Measurements from ENCODE around the gene STH. TPM values are rescaled to one million over a fixed set of nuclear protein-coding genes. Genes with fewer than 3 reads are reported as not detected.

STH gene
- total and polyA plus RNA-seq, 2 of the 4 experiments (the other 2 are of a cell fraction), result not detected

GRCh38 chr17:45973946-45974859 is 24.8 kb upstream of the STH start:
- Histone ChIP-seq H2BK5ac (ENCODE audit: low read depth, low read length, poor library complexity, severe bottlenecking) (no peak overlapping the region), H3K27ac (ENCODE audit: insufficient read depth, low read length) (no peak overlapping the region), H4K20me1 (ENCODE audit: insufficient read depth, low read length) (no peaks in the 10 kb centered on the region), H2BK120ac (ENCODE audit: low read depth, low read length) (no peak overlapping the region), H2BK20ac (ENCODE audit: low read depth, low read length) (no peak overlapping the region), H3K27me3 (ENCODE audit: control insufficient read depth, insufficient read depth, low read length) (peaks cover 34% of the 10 kb centered on the region), H3K23ac (ENCODE audit: low read depth, low read length) (no peak overlapping the region), H3K9me3 (ENCODE audit: control insufficient read depth, insufficient read depth, low read length) (0 out of 2 replicates have a peak, but pooled peaks cover 2% of the 10 kb centered on the region), H3K4me2 (ENCODE audit: low read depth, low read length) (no peak overlapping the region), H2AFZ (replicated peaks; ENCODE audit: low read length, poor library complexity) (no peak overlapping the region), H3K79me1 (ENCODE audit: low read depth in 1 of 2, low read length in 2 of 2) (no peaks in the 10 kb centered on the region), H3K4me1 (ENCODE audit: control insufficient read depth, insufficient read depth, low read length) (no peaks in the 10 kb centered on the region), H3K9ac (ENCODE audit: low read depth, low read length) (no peak overlapping the region), H4K5ac (ENCODE audit: low read depth, low read length) (no peak overlapping the region), H3K4me3 (ENCODE audit: insufficient read depth, low read depth, low read length) (no peak overlapping the region), H3K9me1 (ENCODE audit: insufficient read depth, low read length) (no peaks in the 10 kb centered on the region), H3K56ac (ENCODE audit: extremely low read depth, insufficient read depth, low read length) (no peak overlapping the region), H2AK9ac (replicated peaks; ENCODE audit: low read depth, low read length, poor library complexity) (no peak overlapping the region), H3K18ac (ENCODE audit: low read depth, low read length) (no peak overlapping the region), H4K91ac (ENCODE audit: insufficient read depth, low read depth, low read length) (no peak overlapping the region), H4K8ac (ENCODE audit: low read depth in 2 of 2, low read length in 2 of 2) (no peak overlapping the region), H2BK15ac (ENCODE audit: low read depth, low read length) (no peak overlapping the region), H3K14ac (replicated peaks; ENCODE audit: low read depth, low read length) (no peak overlapping the region), H2AK5ac (ENCODE audit: low read depth, low read length) (no peak overlapping the region), H3K36me3 (ENCODE audit: control insufficient read depth, insufficient read depth, low read length) (no peaks in the 10 kb centered on the region), H3K4ac (ENCODE audit: low read depth, low read length) (no peak overlapping the region)
- CTCF ChIA-PET, result no interaction called here
- no peak for DNase-seq
- 73% methylated on average over 5 of the region's 17 CpGs; no CpG with 5 or more reads in 1 of the 2 experiments for WGBS, 2 experiments (ENCODE audit: extremely low coverage in 2 of 2, insufficient read length in 1 of 2)
- in situ Hi-C loops (cut with MboI; ENCODE audit: low sequenced_read_pairs) (no loop called here), dilution Hi-C loops (cut with HindIII; ENCODE audit: low sequenced_read_pairs, unreplicated experiment) (no loop called here), intact Hi-C loops (cut with micrococcal nuclease) (no loop called here)
- no peak for TF ChIP-seq RFX5 (IDR thresholded peaks at IDR 0.05; ENCODE audit: low read depth, low read length)
- ATAC-seq (ENCODE audit: low read depth), result no peak
- POLR2A ChIA-PET (ENCODE audit: unreplicated experiment), result no interaction called here
- BruUV-seq (replicated peaks), result no TSS peak

Data from IMR-90 (cell line).